T-cell (primary cell): ENCODE measurements around the gene AP1G1. TPM values are rescaled to one million over a fixed set of nuclear protein-coding genes. Genes with fewer than 3 reads are reported as not detected.
A peak's percentile ranks its signal among the peaks of the same experiment; 100 is the strongest.
"Not testable (repeated sequence)": the region's sequence is repeated elsewhere in the genome, so short reads cannot be mapped to it uniquely, and the experiment has no call there.

Experiments
- ATAC-seq, 4 experiments: fragments of 200-7000 bp in 3 of 4; fragments of 150-1000 bp in 1 of 4; cut with Tn5 transposase; replicated peaks in 1 of 4; 1 replicate in 3 of 4; 2 replicates in 1 of 4; pipeline ENCODE4 v1.10.0; 2021; ENCODE audit warnings: moderate library complexity in 3 of 4, mild to moderate bottlenecking in 2 of 4, moderate number of reproducible peaks in 1 of 4
- CTCF ChIA-PET, 2 donors: fragments of 300-600 bp; sonication (Branson Sonifier 250); formaldehyde crosslinking; loops; one replicate each; lab custom pipeline; 2022; ENCODE audit warnings: antibody characterized with exemption in 2 of 2; lab: Charles Lee
- POLR2A ChIA-PET, 2 donors: fragments of 300-600 bp; sonication (Branson Sonifier 250); formaldehyde crosslinking; loops; one replicate each; lab custom pipeline; 2022; ENCODE audit warnings: antibody characterized with exemption in 2 of 2; lab: Charles Lee
- DNase-seq, 35 experiments: peaks; one replicate each; pipeline versions ENCODE4 v3.0.0 to v3.0.0-alpha.2; 2013 to 2023
- H3K27ac ChIP-seq: one replicate; pipeline ENCODE4 v1.5.1; 2013; ENCODE audit warnings: low read length
- H3K27me3 ChIP-seq, 2 experiments: replicated peaks in 1 of 2; 1 replicate in 1 of 2; 2 replicates in 1 of 2; pipeline versions ENCODE4 v1.6.1 to v1.7.0; 2013; ENCODE audit warnings: low read length in 1 of 2, mixed read lengths in 1 of 2; ENCODE audit not compliant: control insufficient read depth in 2 of 2, insufficient read depth in 2 of 2; ENCODE audit errors: extremely low read depth in 1 of 2
- H3K36me3 ChIP-seq, 2 donors: 1 replicate in 1 of 2; 2 replicates in 1 of 2; pipeline versions ENCODE4 v1.6.1 to v1.7.0; 2013; ENCODE audit warnings: low read length in 1 of 2; ENCODE audit not compliant: control insufficient read depth in 2 of 2, insufficient read depth in 1 of 2; ENCODE audit errors: extremely low read depth in 1 of 2
- H3K4me1 ChIP-seq, 2 experiments: 1 replicate in 1 of 2; 2 replicates in 1 of 2; pipeline versions ENCODE4 v1.6.1 to v1.7.0; 2013; ENCODE audit warnings: low read length in 2 of 2, mixed read lengths in 1 of 2; ENCODE audit not compliant: insufficient read depth in 2 of 2, control insufficient read depth in 1 of 2; ENCODE audit errors: extremely low read depth in 1 of 2
- H3K4me3 ChIP-seq, 2 donors: 1 replicate in 1 of 2; 2 replicates in 1 of 2; pipeline versions ENCODE4 v1.5.1 to v1.7.0; 2013; ENCODE audit warnings: mild to moderate bottlenecking in 2 of 2, low read length in 1 of 2, moderate library complexity in 1 of 2; ENCODE audit not compliant: control insufficient read depth in 1 of 2; ENCODE audit errors: extremely low read depth in 1 of 2
- H3K9me3 ChIP-seq: 2 replicates; pipeline ENCODE4 v1.7.0; 2013
- H3K27ac Mint-ChIP-seq, 2 donors: one replicate each; pipeline ENCODE4 v1.8.0; 2020 to 2021; ENCODE audit warnings: mild to moderate bottlenecking in 2 of 2, mixed read lengths in 2 of 2
- H3K27me3 Mint-ChIP-seq, 2 donors: one replicate each; pipeline ENCODE4 v1.8.0; 2021 to 2022; ENCODE audit warnings: mixed read lengths in 2 of 2
- H3K36me3 Mint-ChIP-seq: one replicate; pipeline ENCODE4 v1.8.0; 2021; ENCODE audit warnings: mixed read lengths
- H3K4me1 Mint-ChIP-seq, 3 donors: one replicate each; pipeline ENCODE4 v1.8.0; 2020 to 2022; ENCODE audit warnings: mixed read lengths in 3 of 3, mild to moderate bottlenecking in 1 of 3
- H3K4me3 Mint-ChIP-seq, 3 donors: one replicate each; pipeline ENCODE4 v1.8.0; 2020 to 2022; ENCODE audit warnings: mild to moderate bottlenecking in 3 of 3, mixed read lengths in 3 of 3, moderate library complexity in 3 of 3
- H3K9me3 Mint-ChIP-seq, 3 donors: one replicate each; pipeline ENCODE4 v1.8.0; 2020 to 2022; ENCODE audit warnings: mixed read lengths in 3 of 3
- WGBS: methylation state at CpG from one replicate; pipeline ENCODE4 v1.1.5; 2013; ENCODE audit warnings: missing lambda C conversion rate; ENCODE audit not compliant: insufficient coverage; 5-methylcytosine and 5-hydroxymethylcytosine counted together
- total RNA-seq, 35 experiments: library from RNA in 6 of 35; stranded (reverse) in 6 of 35; fragments of 120-200 nt in 1 of 35; gene quantifications; one replicate each; pipeline versions ENCODE4 v1.2.1 to v1.2.4 and lab custom pipeline; 2013 to 2026

The AP1G1 gene
- total RNA-seq, 5 donors from 2014 or later (not counting 1 experiment from before 2014, with no cell fraction given): 96.6 to 152 (median 101) TPM

- Mint-ChIP-seq H3K36me3 (peaks cover 6% of the 10 kb centered on the region), H3K4me3 (peak overlapping the region in 1 of 3 donors; percentile 28)
Measured at GRCh38 chr16:71843572-71843971, 34.9 kb upstream of the AP1G1 start.

GRCh38 chr16:71840052-71840451 is 31.4 kb upstream of the AP1G1 start:
- no peak for DNase-seq
- Mint-ChIP-seq H3K9me3 (no peaks in the 10 kb centered on the region), H3K36me3 (no peaks in the 10 kb centered on the region), H3K4me3 (no peak overlapping the region), H3K27ac (no peak overlapping the region), H3K4me1 (peaks cover 8 to 9% (median 8%) of the 10 kb centered on the region in 3 donors), H3K27me3 (no peaks in the 10 kb centered on the region)
- Histone ChIP-seq H3K36me3 (no peaks in the 10 kb centered on the region), H3K4me1 (peaks cover 2 to 3% of the 10 kb centered on the region in 2 experiments), H3K4me3 (no peak overlapping the region), H3K9me3 (no peaks in the 10 kb centered on the region), H3K27me3 (no peaks in the 10 kb centered on the region), H3K27ac (no peak overlapping the region)
- CTCF ChIA-PET: no interaction called here
- ATAC-seq: no peak
- 72% methylated on average over 3 of the region's 7 CpGs for WGBS
- POLR2A ChIA-PET: interaction anchor here in 1 of 2 donors (0.6 kb wide), 1 partner anchor 48 kb away, joined by 8 read pairs; no protein-coding TSS in a partner anchor

More at GRCh38 chr16:71843572-71843971, 34.9 kb upstream of the AP1G1 start:
- ChIA-PET POLR2A (interaction anchor here in 1 of 2 donors (0.7 kb wide), 1 partner anchor 360 kb away, joined by 4 read pairs; no protein-coding TSS in a partner anchor), CTCF (interaction anchor here in 1 of 2 donors (2.2 kb wide), 1 partner anchor 38 kb away, joined by 9 read pairs; no protein-coding TSS in a partner anchor)
- no peak overlapping the region for H3K4me3 ChIP-seq
- H3K4me1 Mint-ChIP-seq: peaks cover 28 to 37% (median 33%) of the 10 kb centered on the region in 3 donors
- no peaks in the 10 kb centered on the region for H3K27me3 Mint-ChIP-seq
- H3K9me3 Mint-ChIP-seq: no peaks in the 10 kb centered on the region
- DNase-seq (no peak), ATAC-seq (no peak)
- H3K9me3 ChIP-seq: no peaks in the 10 kb centered on the region
- no peaks in the 10 kb centered on the region for H3K27me3 ChIP-seq
- no peak overlapping the region for H3K27ac ChIP-seq
- WGBS: no CpG with 5 or more reads among the region's 2 CpGs
- peaks cover 13 to 18% of the 10 kb centered on the region in 2 experiments for H3K4me1 ChIP-seq
- peaks cover 0 to 9% of the 10 kb centered on the region in 2 donors for H3K36me3 ChIP-seq
- peak overlapping the region in 1 of 2 donors; percentile 53 for H3K27ac Mint-ChIP-seq

- Histone ChIP-seq H3K27ac (no peak overlapping the region), H3K9me3 (no peaks in the 10 kb centered on the region), H3K36me3 (no peaks in the 10 kb centered on the region), H3K4me1 (peaks cover under 1 to 2% of the 10 kb centered on the region in 2 experiments), H3K27me3 (no peaks in the 10 kb centered on the region), H3K4me3 (no peak overlapping the region)
- Mint-ChIP-seq H3K27me3 (no peaks in the 10 kb centered on the region), H3K36me3 (no peaks in the 10 kb centered on the region), H3K27ac (no peak overlapping the region), H3K4me3 (no peak overlapping the region), H3K4me1 (peaks cover under 1 to 5% (median 2%) of the 10 kb centered on the region in 3 donors), H3K9me3 (no peaks in the 10 kb centered on the region)
- ATAC-seq (no peak), DNase-seq (no peak)
- CTCF ChIA-PET: no interaction called here
- POLR2A ChIA-PET: no interaction called here
- no CpG with 5 or more reads among the region's 3 CpGs for WGBS
Measured at GRCh38 chr16:71837150-71837549, 28.5 kb upstream of the AP1G1 start.

GRCh38 chr16:71834291-71834690 is 25.7 kb upstream of the AP1G1 start:
- H3K27ac Mint-ChIP-seq: no peak overlapping the region
- DNase-seq (no peak), ATAC-seq (no peak)
- no peak overlapping the region for H3K4me3 Mint-ChIP-seq
- H3K36me3 Mint-ChIP-seq: no peaks in the 10 kb centered on the region
- Histone ChIP-seq H3K27me3 (no peaks in the 10 kb centered on the region), H3K27ac (no peak overlapping the region), H3K4me3 (no peak overlapping the region), H3K36me3 (no peaks in the 10 kb centered on the region), H3K9me3 (no peaks in the 10 kb centered on the region), H3K4me1 (peaks cover 0 to 2% of the 10 kb centered on the region in 2 experiments)
- no peaks in the 10 kb centered on the region for H3K9me3 Mint-ChIP-seq
- ChIA-PET POLR2A (no interaction called here), CTCF (no interaction called here)
- H3K4me1 Mint-ChIP-seq: peaks cover 0 to 4% (median 0%) of the 10 kb centered on the region in 3 donors
- no peaks in the 10 kb centered on the region for H3K27me3 Mint-ChIP-seq
- 83% methylated on average over 2 of the region's 3 CpGs for WGBS

- H3K27me3 ChIP-seq, H3K4me1 ChIP-seq, H3K9me3 Mint-ChIP-seq, H3K27ac ChIP-seq, H3K4me1 Mint-ChIP-seq, H3K27me3 Mint-ChIP-seq, H3K9me3 ChIP-seq, H3K36me3 ChIP-seq, H3K27ac Mint-ChIP-seq, H3K36me3 Mint-ChIP-seq, H3K4me3 ChIP-seq, H3K4me3 Mint-ChIP-seq, CTCF ChIA-PET, POLR2A ChIA-PET, ATAC-seq, DNase-seq: not testable (repeated sequence)
- 83% methylated on average over 1 of the region's 2 CpGs for WGBS
Measured at GRCh38 chr16:71832112-71832511, 23.5 kb upstream of the AP1G1 start.

- H3K4me3 ChIP-seq, H3K27ac Mint-ChIP-seq, H3K4me3 Mint-ChIP-seq, H3K4me1 ChIP-seq, H3K9me3 ChIP-seq, H3K9me3 Mint-ChIP-seq, H3K27me3 ChIP-seq, H3K27ac ChIP-seq, H3K36me3 Mint-ChIP-seq, POLR2A ChIA-PET, H3K4me1 Mint-ChIP-seq, H3K36me3 ChIP-seq, DNase-seq, H3K27me3 Mint-ChIP-seq, CTCF ChIA-PET, ATAC-seq: not testable (repeated sequence)
- 100% methylated on average over 1 of the region's 3 CpGs for WGBS
Measured at GRCh38 chr16:71831698-71832097, 23.1 kb upstream of the AP1G1 start.
